HG03159 (cell line): ENCODE measurements around the gene MYO5B.

Source experiments
- ATAC-seq: cut with Tn5 transposase; IDR thresholded peaks from one replicate; pipeline ENCODE4 v1.9.1; 2021; ENCODE audit warnings: mild to moderate bottlenecking, moderate library complexity; ENCODE audit not compliant: unreplicated experiment

The MYO5B gene

GRCh38 chr18:49976001-49976400 is 218.9 kb downstream of the MYO5B start:
- ATAC-seq, result no peak

DNA sequence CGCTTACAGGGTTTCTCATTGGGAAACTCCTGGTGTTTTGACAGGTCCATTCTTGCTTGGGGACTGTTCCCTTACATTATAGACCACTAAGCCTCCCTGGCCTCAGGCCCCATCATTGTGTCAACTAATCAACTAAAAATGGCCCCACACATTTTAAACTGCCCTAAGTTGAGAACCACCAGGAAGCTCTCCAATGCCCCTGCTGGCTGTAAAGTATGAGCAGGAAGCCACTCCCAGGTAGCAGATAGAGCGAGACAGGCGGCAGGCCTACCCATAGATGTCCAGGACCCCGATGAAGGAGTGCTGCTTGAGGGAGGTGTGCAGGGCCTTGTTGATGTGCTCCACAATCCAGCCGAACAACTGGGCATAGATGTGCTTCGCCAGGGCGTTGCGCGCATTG is 220.9 kb downstream of the MYO5B start:
- no peak for ATAC-seq

GRCh38 chr18:49973592-49973991 is 221.4 kb downstream of the MYO5B start:
- no peak for ATAC-seq

- ATAC-seq, result no peak
Observed at GRCh38 chr18:49972535-49972934, 222.4 kb downstream of the MYO5B start.

GRCh38 chr18:49971462-49971861 is 223.5 kb downstream of the MYO5B start:
- ATAC-seq, result no peak

- peak; percentile 57 for ATAC-seq
Observed at GRCh38 chr18:49970319-49970718, 224.6 kb downstream of the MYO5B start.

- ATAC-seq, result no peak
Observed at GRCh38 chr18:49968644-49969309, 226.2 kb downstream of the MYO5B start.

DNA sequence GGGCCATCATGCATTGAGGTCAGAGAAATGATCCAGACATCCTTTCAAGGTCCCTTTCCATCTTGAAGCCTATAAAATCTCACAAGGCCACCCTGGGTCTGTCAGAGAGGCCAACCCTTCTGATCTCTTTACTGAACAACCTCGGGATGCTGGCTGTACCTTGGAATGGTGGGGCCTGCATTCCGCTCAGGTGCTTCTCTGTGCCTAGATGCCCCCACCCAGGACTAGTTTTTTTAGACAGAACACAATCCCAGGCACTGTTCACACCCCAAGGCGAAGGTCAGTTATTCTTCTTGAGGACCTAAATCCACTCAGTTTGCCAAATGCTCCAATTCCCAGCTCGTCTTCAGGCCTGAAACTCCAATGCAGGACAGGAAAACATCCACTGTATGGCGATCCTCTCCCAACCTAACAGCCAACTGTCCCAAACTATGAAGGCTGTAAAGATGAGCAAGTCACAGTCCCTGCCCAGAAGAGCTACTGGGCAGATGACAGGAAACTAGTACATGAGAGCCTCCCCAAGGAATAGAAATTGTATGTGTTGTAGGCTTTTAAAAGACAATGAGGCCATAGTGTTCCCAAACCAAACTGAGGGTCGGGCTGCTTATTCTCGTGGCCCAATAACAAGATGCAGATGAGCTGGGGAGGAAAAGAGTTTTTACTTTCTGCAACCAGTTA is 227.2 kb downstream of the MYO5B start:
- no peak for ATAC-seq

- ATAC-seq, result peak; percentile 80
Observed at GRCh38 chr18:49967171-49967570, 227.8 kb downstream of the MYO5B start.

GRCh38 chr18:49966090-49966489 is 228.9 kb downstream of the MYO5B start:
- no peak for ATAC-seq

- ATAC-seq, result no peak
Observed at GRCh38 chr18:49963217-49963616, 231.7 kb downstream of the MYO5B start.

DNA sequence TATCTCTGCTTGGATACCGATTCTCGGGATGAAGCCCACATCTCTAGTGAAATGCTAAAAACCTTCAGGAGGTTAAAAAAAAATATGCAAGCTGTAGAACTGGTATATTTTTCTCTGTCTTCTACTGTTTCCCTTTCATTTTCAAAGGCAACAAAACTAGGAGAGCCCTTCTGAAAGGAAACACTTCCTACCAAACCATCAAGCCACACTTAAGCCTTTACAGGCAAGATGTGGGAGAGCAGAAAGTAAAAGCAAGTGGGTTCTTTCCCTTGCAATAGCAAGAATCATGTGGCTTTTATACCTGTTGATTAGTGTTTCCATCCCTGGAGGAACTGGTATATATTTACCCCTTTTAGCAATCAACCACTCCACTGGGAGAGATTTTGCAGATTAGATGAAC is 233.7 kb downstream of the MYO5B start:
- no peak for ATAC-seq

DNA sequence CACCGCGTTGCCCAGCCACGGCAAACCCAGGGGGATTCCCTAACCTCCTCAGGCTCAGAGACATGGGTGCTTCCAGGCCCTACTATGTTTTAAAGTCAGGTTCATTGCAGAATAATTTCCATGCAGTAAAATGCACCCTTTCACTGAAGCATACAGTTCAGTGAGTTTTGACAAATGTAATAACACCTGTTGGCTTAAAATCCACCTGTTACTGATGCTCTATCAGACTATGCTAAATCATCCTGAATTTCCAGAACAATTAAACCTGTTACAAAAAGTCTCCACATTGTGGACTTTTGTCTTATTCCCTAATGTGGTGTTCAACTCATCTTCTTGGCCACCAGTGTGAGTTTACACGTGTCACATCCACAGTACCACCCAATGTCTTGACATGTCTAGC is 234.6 kb downstream of the MYO5B start:
- no peak for ATAC-seq

- no peak for ATAC-seq
Observed at GRCh38 chr18:49959176-49959575, 235.8 kb downstream of the MYO5B start.

GRCh38 chr18:49955263-49955662 is 239.7 kb downstream of the MYO5B start:
- no peak for ATAC-seq

DNA sequence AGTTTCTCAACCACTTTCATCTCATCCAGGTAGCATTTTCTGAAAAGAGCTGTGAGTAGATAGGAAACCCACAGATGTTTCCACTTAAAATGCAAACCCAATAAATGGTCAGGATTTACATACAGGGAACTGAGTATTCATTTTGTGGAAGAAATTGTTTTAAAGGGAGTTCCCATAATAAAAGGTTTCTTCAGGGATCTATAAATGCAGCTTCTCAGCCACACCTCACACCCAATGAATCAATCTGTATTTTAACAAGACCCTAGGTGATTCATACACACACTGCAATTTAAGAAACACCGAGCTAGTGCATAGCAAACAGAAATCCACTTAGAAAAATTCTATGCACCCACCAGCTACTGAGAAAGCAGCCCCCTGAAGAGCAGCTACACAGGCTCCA is 241.6 kb downstream of the MYO5B start:
- ATAC-seq, result no peak

DNA sequence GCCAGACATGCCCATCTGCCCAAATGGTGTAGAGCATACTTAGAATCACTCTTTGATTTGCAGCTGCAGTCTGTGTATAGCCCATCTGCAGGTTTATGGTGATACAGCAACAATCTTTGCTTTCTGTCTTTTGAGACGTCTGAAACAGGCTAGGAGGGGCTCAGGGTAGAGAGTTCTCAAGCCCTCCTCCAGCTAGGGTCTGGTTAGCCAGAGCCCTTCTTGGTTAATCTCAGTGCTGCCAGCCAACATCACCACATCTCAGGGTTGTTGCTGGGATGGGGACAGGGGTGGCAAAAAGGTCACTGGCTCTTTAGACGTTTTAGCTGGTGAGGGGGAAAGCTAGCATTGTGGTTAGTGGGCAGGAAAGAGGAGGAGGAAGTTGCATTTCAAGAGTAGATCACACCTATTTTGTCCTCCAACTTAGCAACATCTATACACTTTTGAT is 245.0 kb downstream of the MYO5B start:
- ATAC-seq, result no peak

DNA sequence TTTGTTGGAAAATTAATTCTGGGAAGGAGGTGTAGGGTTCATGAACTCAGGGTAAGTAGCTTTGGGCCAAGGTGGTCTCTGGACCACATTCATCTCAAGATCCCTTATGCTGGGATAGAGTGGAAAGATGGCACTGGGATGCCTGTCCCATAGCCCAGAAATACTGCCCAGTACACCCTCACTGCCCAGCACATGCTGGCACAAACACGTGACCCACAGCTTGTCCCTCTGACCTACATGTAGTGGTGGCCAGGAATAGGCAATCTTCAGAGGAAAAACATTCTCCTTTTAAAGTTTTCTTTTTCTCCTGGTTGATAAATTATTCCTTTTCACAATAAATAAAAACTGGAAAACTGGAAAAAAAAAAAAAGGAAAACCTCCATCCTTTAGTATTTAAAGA is 246.0 kb downstream of the MYO5B start:
- ATAC-seq, result no peak

DNA sequence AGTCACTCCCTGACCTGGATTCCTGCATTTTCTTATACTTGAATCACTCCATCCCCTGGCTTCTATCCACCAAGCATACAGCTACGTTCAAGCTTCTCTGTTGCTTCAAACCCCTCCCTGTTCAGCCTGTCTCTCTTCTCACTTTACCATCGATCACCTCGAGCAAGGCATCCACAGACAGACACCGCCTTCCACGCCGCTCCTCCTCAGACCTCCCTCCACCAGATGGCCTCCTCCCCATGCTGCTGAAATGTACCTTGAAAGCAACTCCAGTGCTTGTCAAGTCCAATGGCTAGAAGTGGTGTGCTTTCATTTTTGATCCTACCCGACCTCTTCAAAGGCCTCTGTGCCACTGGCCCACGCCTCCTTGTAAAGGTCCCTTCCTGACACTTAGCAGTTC is 250.3 kb downstream of the MYO5B start:
- no peak for ATAC-seq

- no peak for ATAC-seq
Observed at GRCh38 chr18:49936821-49937220, 258.1 kb downstream of the MYO5B start.

GRCh38 chr18:49935215-49935614 is 259.7 kb downstream of the MYO5B start:
- no peak for ATAC-seq

- no peak for ATAC-seq
Observed at GRCh38 chr18:49934457-49934856, 260.5 kb downstream of the MYO5B start.
